HL-60 (cell line): Measurements from ENCODE around the gene PHF21A.

Experiments used
- POLR2AphosphoS5 ChIP-seq: IDR thresholded peaks from 2 replicates; pipeline ENCODE4 v1.6.1; 2012; ENCODE audit warnings: low read depth
- TF ChIP-seq, protein P1 (sequence below): IDR thresholded peaks from one replicate; pipeline ENCODE4 v1.5.1; 2011; ENCODE audit warnings: low read length, control low read depth, inconsistent platforms; ENCODE audit not compliant: insufficient read depth
- TF ChIP-seq, protein P2 (sequence below): IDR thresholded peaks from 2 replicates; pipeline ENCODE4 v1.6.1; 2012; ENCODE audit warnings: low read depth; ENCODE audit not compliant: insufficient replicate concordance

DNA sequence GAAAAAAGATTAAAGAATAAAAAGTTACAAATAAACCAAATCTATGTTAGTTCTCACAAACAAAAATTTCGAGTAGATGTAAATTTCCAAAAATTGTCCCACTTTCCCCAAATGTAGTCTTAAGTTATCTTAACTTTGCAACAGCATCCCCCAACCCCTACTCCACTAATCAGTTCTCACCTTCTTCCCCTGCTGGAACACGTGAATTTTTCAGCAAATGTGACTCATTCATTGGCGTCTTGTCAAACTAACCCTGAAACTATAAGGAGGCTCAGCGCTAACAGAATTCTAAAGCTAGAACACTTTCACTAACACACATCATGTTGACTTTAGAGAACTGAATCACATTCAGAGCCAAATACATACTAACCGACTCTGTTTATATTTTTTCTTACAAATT, 46.1 kb downstream of the PHF21A start:
- TF ChIP-seq, protein P1, sequence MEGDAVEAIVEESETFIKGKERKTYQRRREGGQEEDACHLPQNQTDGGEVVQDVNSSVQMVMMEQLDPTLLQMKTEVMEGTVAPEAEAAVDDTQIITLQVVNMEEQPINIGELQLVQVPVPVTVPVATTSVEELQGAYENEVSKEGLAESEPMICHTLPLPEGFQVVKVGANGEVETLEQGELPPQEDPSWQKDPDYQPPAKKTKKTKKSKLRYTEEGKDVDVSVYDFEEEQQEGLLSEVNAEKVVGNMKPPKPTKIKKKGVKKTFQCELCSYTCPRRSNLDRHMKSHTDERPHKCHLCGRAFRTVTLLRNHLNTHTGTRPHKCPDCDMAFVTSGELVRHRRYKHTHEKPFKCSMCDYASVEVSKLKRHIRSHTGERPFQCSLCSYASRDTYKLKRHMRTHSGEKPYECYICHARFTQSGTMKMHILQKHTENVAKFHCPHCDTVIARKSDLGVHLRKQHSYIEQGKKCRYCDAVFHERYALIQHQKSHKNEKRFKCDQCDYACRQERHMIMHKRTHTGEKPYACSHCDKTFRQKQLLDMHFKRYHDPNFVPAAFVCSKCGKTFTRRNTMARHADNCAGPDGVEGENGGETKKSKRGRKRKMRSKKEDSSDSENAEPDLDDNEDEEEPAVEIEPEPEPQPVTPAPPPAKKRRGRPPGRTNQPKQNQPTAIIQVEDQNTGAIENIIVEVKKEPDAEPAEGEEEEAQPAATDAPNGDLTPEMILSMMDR = no peak
- TF ChIP-seq, protein P2, sequence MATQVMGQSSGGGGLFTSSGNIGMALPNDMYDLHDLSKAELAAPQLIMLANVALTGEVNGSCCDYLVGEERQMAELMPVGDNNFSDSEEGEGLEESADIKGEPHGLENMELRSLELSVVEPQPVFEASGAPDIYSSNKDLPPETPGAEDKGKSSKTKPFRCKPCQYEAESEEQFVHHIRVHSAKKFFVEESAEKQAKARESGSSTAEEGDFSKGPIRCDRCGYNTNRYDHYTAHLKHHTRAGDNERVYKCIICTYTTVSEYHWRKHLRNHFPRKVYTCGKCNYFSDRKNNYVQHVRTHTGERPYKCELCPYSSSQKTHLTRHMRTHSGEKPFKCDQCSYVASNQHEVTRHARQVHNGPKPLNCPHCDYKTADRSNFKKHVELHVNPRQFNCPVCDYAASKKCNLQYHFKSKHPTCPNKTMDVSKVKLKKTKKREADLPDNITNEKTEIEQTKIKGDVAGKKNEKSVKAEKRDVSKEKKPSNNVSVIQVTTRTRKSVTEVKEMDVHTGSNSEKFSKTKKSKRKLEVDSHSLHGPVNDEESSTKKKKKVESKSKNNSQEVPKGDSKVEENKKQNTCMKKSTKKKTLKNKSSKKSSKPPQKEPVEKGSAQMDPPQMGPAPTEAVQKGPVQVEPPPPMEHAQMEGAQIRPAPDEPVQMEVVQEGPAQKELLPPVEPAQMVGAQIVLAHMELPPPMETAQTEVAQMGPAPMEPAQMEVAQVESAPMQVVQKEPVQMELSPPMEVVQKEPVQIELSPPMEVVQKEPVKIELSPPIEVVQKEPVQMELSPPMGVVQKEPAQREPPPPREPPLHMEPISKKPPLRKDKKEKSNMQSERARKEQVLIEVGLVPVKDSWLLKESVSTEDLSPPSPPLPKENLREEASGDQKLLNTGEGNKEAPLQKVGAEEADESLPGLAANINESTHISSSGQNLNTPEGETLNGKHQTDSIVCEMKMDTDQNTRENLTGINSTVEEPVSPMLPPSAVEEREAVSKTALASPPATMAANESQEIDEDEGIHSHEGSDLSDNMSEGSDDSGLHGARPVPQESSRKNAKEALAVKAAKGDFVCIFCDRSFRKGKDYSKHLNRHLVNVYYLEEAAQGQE = no peak
- TF ChIP-seq POLR2AphosphoS5 = no peak
